CD14-positive monocyte (primary cell): ENCODE measurements around the gene KRTDAP. TPM values are rescaled to one million over a fixed set of nuclear protein-coding genes. Genes with fewer than 3 reads are reported as not detected.

Source experiments
- DNase-seq, 3 donors: peaks; one replicate each; pipeline ENCODE4 v3.0.0-alpha.2; 2011 to 2022
- H2AFZ ChIP-seq: 2 replicates; pipeline ENCODE4 v1.6.0; 2012; ENCODE audit warnings: mild to moderate bottlenecking, low read depth, low read length, inconsistent platforms; ENCODE audit not compliant: insufficient read depth, poor library complexity, severe bottlenecking
- H3K27ac ChIP-seq, 2 donors: 1 replicate in 1 of 2; 2 replicates in 1 of 2; pipeline ENCODE4 v1.5.1; 2012 to 2013; ENCODE audit warnings: low read length in 2 of 2, control low read depth in 1 of 2, inconsistent platforms in 1 of 2, low read depth in 1 of 2, mild to moderate bottlenecking in 1 of 2
- H3K27me3 ChIP-seq, 2 donors: one replicate each; pipeline versions ENCODE4 v1.6.0 to v1.6.1; 2011 to 2013; ENCODE audit warnings: low read length in 2 of 2; ENCODE audit not compliant: control insufficient read depth in 2 of 2, insufficient read depth in 2 of 2
- H3K36me3 ChIP-seq, 2 donors: replicated peaks in 1 of 2; 1 replicate in 1 of 2; 2 replicates in 1 of 2; pipeline versions ENCODE4 v1.5.1 to v1.6.1; 2012 to 2013; ENCODE audit warnings: low read length in 2 of 2, control low read depth in 1 of 2, inconsistent platforms in 1 of 2, mild to moderate bottlenecking in 1 of 2; ENCODE audit not compliant: insufficient read depth in 2 of 2, control insufficient read depth in 1 of 2
- H3K4me1 ChIP-seq, 2 donors: 1 replicate in 1 of 2; 2 replicates in 1 of 2; pipeline versions ENCODE4 v1.5.1 to v1.6.1; 2012 to 2013; ENCODE audit warnings: low read length in 2 of 2, control low read depth in 1 of 2, inconsistent platforms in 1 of 2, mild to moderate bottlenecking in 1 of 2, moderate library complexity in 1 of 2; ENCODE audit not compliant: insufficient read depth in 2 of 2, control insufficient read depth in 1 of 2
- H3K4me2 ChIP-seq: replicated peaks from 2 replicates; pipeline ENCODE3; 2012; ENCODE audit warnings: low read length, moderate library complexity, mild to moderate bottlenecking; ENCODE audit not compliant: poor library complexity, severe bottlenecking; ENCODE audit errors: extremely low read depth
- H3K4me3 ChIP-seq, 3 experiments: fragments of 200-600 bp in 1 of 3; sonication (generic) in 1 of 3; replicated peaks in 1 of 3; 1 replicate in 2 of 3; 2 replicates in 1 of 3; pipeline ENCODE4 v1.5.1; 2011 to 2013; ENCODE audit warnings: low read length in 3 of 3, mild to moderate bottlenecking in 3 of 3, control low read depth in 2 of 3, low read depth in 2 of 3, inconsistent platforms in 1 of 3, moderate library complexity in 1 of 3
- H3K79me2 ChIP-seq: 2 replicates; pipeline ENCODE4 v1.6.0; 2012; ENCODE audit warnings: mild to moderate bottlenecking, control low read depth, inconsistent platforms, low read length, moderate library complexity; ENCODE audit not compliant: insufficient read depth
- H3K9ac ChIP-seq: 2 replicates; pipeline ENCODE4 v1.6.0; 2017; ENCODE audit warnings: low read length, mild to moderate bottlenecking; ENCODE audit not compliant: insufficient read depth, poor library complexity, severe bottlenecking
- H3K9me3 ChIP-seq, 2 donors: replicated peaks in 1 of 2; 1 replicate in 1 of 2; 2 replicates in 1 of 2; pipeline versions ENCODE4 v1.5.1 to v1.6.1; 2012 to 2013; ENCODE audit warnings: low read length in 2 of 2, control low read depth in 1 of 2; ENCODE audit not compliant: control insufficient read depth in 1 of 2, insufficient read depth in 1 of 2
- H4K20me1 ChIP-seq: 2 replicates; pipeline ENCODE4 v1.6.0; 2012; ENCODE audit warnings: mild to moderate bottlenecking, low read length, control low read depth, moderate library complexity; ENCODE audit not compliant: insufficient read depth
- H3K27ac Mint-ChIP-seq, 7 donors: one replicate each; pipeline ENCODE4 v1.8.0; 2020; ENCODE audit warnings: mild to moderate bottlenecking in 7 of 7, mixed read lengths in 7 of 7, moderate library complexity in 6 of 7, inconsistent platforms in 2 of 7
- H3K27me3 Mint-ChIP-seq, 3 donors: one replicate each; pipeline ENCODE4 v1.8.0; 2021 to 2022; ENCODE audit warnings: low read depth in 3 of 3, mild to moderate bottlenecking in 3 of 3, mixed read lengths in 3 of 3, moderate library complexity in 3 of 3, inconsistent platforms in 1 of 3
- H3K36me3 Mint-ChIP-seq, 2 donors: one replicate each; pipeline ENCODE4 v1.8.0; 2020; ENCODE audit warnings: mixed read lengths in 2 of 2, inconsistent platforms in 1 of 2, mild to moderate bottlenecking in 1 of 2
- H3K4me1 Mint-ChIP-seq: one replicate; pipeline ENCODE4 v1.8.0; 2020; ENCODE audit warnings: mild to moderate bottlenecking, mixed read lengths
- H3K4me3 Mint-ChIP-seq, 2 donors: one replicate each; pipeline ENCODE4 v1.8.0; 2020; ENCODE audit warnings: mild to moderate bottlenecking in 2 of 2, mixed read lengths in 2 of 2, moderate library complexity in 1 of 2
- H3K9me3 Mint-ChIP-seq, 7 donors: one replicate each; pipeline ENCODE4 v1.8.0; 2020 to 2022; ENCODE audit warnings: mixed read lengths in 7 of 7, mild to moderate bottlenecking in 6 of 7, moderate library complexity in 6 of 7, inconsistent platforms in 2 of 7
- CTCF ChIP-seq: fragments of 200-600 bp; IDR thresholded peaks from one replicate; pipeline ENCODE4 v1.8.0; 2022; ENCODE audit warnings: antibody characterized with exemption, mild to moderate bottlenecking
- WGBS: methylation state at CpG from one replicate; pipeline ENCODE4 v1.1.5; 2013; ENCODE audit warnings: missing lambda C conversion rate; ENCODE audit not compliant: insufficient coverage; 5-methylcytosine and 5-hydroxymethylcytosine counted together
- intact Hi-C, 2 donors: fragments of 100-400 bp; cut with micrococcal nuclease; formaldehyde crosslinking; loops; one replicate each; pipeline versions ENCODE4 v1.15.0 to v1.15.1; 2023
- polyA plus RNA-seq, 3 donors: library from polyadenylated mRNA; depleted of rRNA in 1 of 3; unstranded in 2 of 3; stranded (reverse) in 1 of 3; fragments of 300-500 nt in 2 of 3; fragments of >200 nt in 1 of 3; fragmentation: Illumina TruSeq in 2 of 3; gene quantifications; 1 replicate in 2 of 3; 2 replicates in 1 of 3; pipeline ENCODE4 v1.2.3, GENCODE V29; 2012 to 2021

Gene KRTDAP
- polyA plus RNA-seq, 3 donors = not detected

GRCh38 chr19:35439921-35440320, 50.3 kb downstream of the KRTDAP start:
- Histone ChIP-seq H3K27me3 (no peaks in the 10 kb centered on the region), H2AFZ (no peak overlapping the region), H3K36me3 (no peaks in the 10 kb centered on the region), H3K27ac (no peak overlapping the region), H3K79me2 (no peaks in the 10 kb centered on the region), H3K9ac (no peak overlapping the region), H3K4me1 (peaks cover 68 to 84% of the 10 kb centered on the region in 2 donors), H3K9me3 (no peaks in the 10 kb centered on the region), H3K4me3 (no peak overlapping the region), H3K4me2 (no peak overlapping the region), H4K20me1 (no peaks in the 10 kb centered on the region)
- Mint-ChIP-seq H3K36me3 (peaks cover 3 to 5% of the 10 kb centered on the region in 2 donors), H3K27ac (peak overlapping the region in 3 of 7 donors; percentile 4 to 96 (median 83)), H3K9me3 (peaks cover 0 to 2% (median 0%) of the 10 kb centered on the region in 7 donors), H3K27me3 (peaks cover 5 to 16% (median 6%) of the 10 kb centered on the region in 3 donors), H3K4me3 (peak overlapping the region in 1 of 2 donors; percentile 51), H3K4me1 (peaks cover 81% of the 10 kb centered on the region)
- 84% methylated on average over 5 of the region's 6 CpGs for WGBS
- no peak for DNase-seq
- intact Hi-C loops = loop anchor here (10.0 kb wide), 2 partner anchors 225 to 465 kb away; partner anchors contain the start of genes HCST (in 1 of the 2), NFKBID (in 1 of the 2) and TYROBP (in 1 of the 2)
- no peak for TF ChIP-seq CTCF

- H3K27ac Mint-ChIP-seq = peak overlapping the region in 3 of 7 donors; percentile 96 to 98 (median 96)
- H3K4me1 Mint-ChIP-seq = peaks cover 88% of the 10 kb centered on the region
- Histone ChIP-seq H3K4me3 (no peak overlapping the region), H3K36me3 (no peaks in the 10 kb centered on the region), H3K79me2 (no peaks in the 10 kb centered on the region), H3K4me2 (no peak overlapping the region), H3K27ac (no peak overlapping the region), H2AFZ (no peak overlapping the region), H3K27me3 (no peaks in the 10 kb centered on the region), H3K4me1 (peaks cover 76 to 84% of the 10 kb centered on the region in 2 donors), H4K20me1 (no peaks in the 10 kb centered on the region), H3K9me3 (no peaks in the 10 kb centered on the region), H3K9ac (no peak overlapping the region)
- no peak for TF ChIP-seq CTCF
- H3K36me3 Mint-ChIP-seq = peaks cover 2 to 3% of the 10 kb centered on the region in 2 donors
- peaks cover 5 to 16% (median 7%) of the 10 kb centered on the region in 3 donors for H3K27me3 Mint-ChIP-seq
- WGBS = 78% methylated on average over 4 of the region's 5 CpGs
- no peaks in the 10 kb centered on the region for H3K9me3 Mint-ChIP-seq
- DNase-seq = no peak
- intact Hi-C loops = no loop called here
- no peak overlapping the region for H3K4me3 Mint-ChIP-seq
Measured at GRCh38 chr19:35438527-35438926, 51.7 kb downstream of the KRTDAP start.
